ENCODE results near the gene MSI1. TPM values are rescaled to one million over a fixed set of nuclear protein-coding genes. Genes with fewer than 3 reads are reported as not detected.

Gene MSI1
- total and polyA plus RNA-seq, 10 of the 15 experiments (the other 5 are each of a cell fraction or from before 2014, with no cell fraction given) = 0.04 TPM; not detected in 9

GRCh38 chr12:120381752-120382419, 12.9 kb upstream of the MSI1 start (continued):
- TF ChIP-seq JUND (IDR thresholded peaks at IDR 0.05; ENCODE audit: low read depth, low read length) = no peak
- TF ChIP-seq PAX8 (IDR thresholded peaks at IDR 0.05) = no peak
- TF ChIP-seq HDAC2 (IDR thresholded peaks at IDR 0.05) = no peak
- TF ChIP-seq IRF4 (IDR thresholded peaks at IDR 0.05; ENCODE audit: low read depth, low read length) = no peak
- no peak for TF ChIP-seq RBBP5 (conservative IDR thresholded peaks at IDR 0.05)
- TF ChIP-seq SUPT20H (IDR thresholded peaks at IDR 0.05; ENCODE audit: borderline replicate concordance, control insufficient read depth, low read depth, low read length) = no peak
- TF ChIP-seq BHLHE40 (IDR thresholded peaks at IDR 0.05; ENCODE audit: borderline replicate concordance in 1 of 2, low read depth in 2 of 2, low read length in 1 of 2) = no peak

DNA sequence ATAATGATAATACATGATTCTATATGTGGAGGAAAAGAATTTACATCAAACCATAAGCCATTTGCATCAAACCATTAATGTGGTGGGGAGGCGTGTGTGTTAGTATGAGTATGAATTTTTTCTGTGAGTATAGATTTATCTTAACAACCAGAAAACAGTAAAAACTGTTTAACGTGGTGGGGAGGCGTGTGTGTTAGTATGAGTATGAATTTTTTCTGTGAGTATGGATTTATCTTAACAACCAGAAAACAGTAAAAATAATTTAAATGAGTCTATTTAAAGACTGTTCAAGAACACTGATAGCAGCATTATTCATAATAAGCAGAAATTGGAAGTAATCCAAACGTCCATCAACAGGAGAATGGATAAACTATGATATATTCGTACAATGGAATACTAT, 9.1 kb upstream of the MSI1 start:
- FAIRE-seq = no peak
- Histone ChIP-seq H3K36me3 (ENCODE audit: control insufficient read depth in 2 of 2, insufficient read depth in 2 of 2, low read length in 1 of 2) (no peaks in the 10 kb centered on the region), H3K9me3 (replicated peaks; ENCODE audit: control insufficient read depth, insufficient read depth, low read length) (no peaks in the 10 kb centered on the region), H3K79me2 (ENCODE audit: control insufficient read depth, insufficient read depth, low read length) (no peaks in the 10 kb centered on the region), H3K27ac (ENCODE audit: control insufficient read depth, insufficient read depth) (no peak overlapping the region), H3K9ac (ENCODE audit: control insufficient read depth, insufficient read depth, low read length) (no peak overlapping the region), H3K4me1 (ENCODE audit: control insufficient read depth, insufficient read depth, low read length) (no peaks in the 10 kb centered on the region), H2AFZ (ENCODE audit: control insufficient read depth, low read depth, low read length) (no peak overlapping the region), H3K4me2 (ENCODE audit: control insufficient read depth, insufficient read depth) (no peak overlapping the region), H3K4me3 (no peak overlapping the region), H3K27me3 (replicated peaks in 1 of 2; ENCODE audit: control insufficient read depth in 2 of 2, insufficient read depth in 2 of 2, low read length in 1 of 2) (peaks cover 0 to 2% of the 10 kb centered on the region in 2 experiments; a peak in 2 of 4 replicates), H4K20me1 (ENCODE audit: control insufficient read depth, insufficient read depth) (no peaks in the 10 kb centered on the region)
- BruUV-seq (replicated peaks) = no TSS peak
- CTCF ChIA-PET = no interaction called here
- 21% methylated on average over 5 of the region's 5 CpGs for WGBS (ENCODE audit: insufficient coverage, insufficient replicate concordance, low lambda C conversion rate, missing lambda C conversion rate)
- DNase-seq (ENCODE audit: low read depth, low spot score) = no peak
- TF ChIP-seq SP1 (IDR thresholded peaks at IDR 0.05; ENCODE audit: low read depth, low read length) = no peak
- RAD21 ChIA-PET (ENCODE audit: unreplicated experiment) = no interaction called here
- intact Hi-C loops (cut with micrococcal nuclease; ENCODE audit: unreplicated experiment) = no loop called here
- ATAC-seq = no peak
- POLR2A ChIA-PET = no interaction called here
- SMC1A ChIA-PET (ENCODE audit: uncharacterized antibody, unreplicated experiment) = no interaction called here
- in situ Hi-C loops (cut with MboI) = no loop called here

Data from GM12878 (cell line).